ENCODE measurements around the gene PCDHA1.

DNA sequence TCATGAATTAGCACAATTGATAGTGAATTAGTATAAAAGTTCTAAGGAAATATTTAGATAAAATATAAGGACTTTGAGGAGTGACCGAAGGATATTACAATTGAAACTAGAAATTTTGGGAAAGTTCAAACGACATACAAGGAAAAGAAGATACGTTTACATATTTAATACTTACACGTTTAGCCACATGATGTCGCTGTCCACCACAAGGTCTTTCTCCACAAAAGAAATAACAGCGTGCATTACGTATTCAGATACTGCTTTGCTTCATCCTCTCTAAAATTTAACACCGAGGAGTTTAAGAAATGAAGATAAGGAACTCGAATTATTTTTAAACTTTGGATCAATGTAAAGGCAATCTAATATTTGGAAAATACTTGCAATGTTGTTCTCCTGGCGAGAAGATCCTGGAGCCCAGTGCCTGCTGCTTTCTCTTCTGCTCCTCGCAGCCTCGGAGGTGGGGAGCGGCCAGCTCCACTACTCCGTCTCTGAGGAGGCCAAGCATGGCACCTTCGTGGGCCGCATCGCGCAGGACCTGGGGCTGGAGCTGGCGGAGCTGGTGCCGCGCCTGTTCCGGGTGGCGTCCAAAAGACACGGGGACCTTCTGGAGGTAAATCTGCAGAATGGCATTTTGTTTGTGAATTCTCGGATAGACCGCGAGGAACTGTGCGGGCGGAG is 15.0 kb downstream of the PCDHA1 start, which contains the start of gene PCDHA3:
- no peak for TF ChIP-seq POLR2A (IDR thresholded peaks at IDR 0.05)
- TF ChIP-seq, protein P1, sequence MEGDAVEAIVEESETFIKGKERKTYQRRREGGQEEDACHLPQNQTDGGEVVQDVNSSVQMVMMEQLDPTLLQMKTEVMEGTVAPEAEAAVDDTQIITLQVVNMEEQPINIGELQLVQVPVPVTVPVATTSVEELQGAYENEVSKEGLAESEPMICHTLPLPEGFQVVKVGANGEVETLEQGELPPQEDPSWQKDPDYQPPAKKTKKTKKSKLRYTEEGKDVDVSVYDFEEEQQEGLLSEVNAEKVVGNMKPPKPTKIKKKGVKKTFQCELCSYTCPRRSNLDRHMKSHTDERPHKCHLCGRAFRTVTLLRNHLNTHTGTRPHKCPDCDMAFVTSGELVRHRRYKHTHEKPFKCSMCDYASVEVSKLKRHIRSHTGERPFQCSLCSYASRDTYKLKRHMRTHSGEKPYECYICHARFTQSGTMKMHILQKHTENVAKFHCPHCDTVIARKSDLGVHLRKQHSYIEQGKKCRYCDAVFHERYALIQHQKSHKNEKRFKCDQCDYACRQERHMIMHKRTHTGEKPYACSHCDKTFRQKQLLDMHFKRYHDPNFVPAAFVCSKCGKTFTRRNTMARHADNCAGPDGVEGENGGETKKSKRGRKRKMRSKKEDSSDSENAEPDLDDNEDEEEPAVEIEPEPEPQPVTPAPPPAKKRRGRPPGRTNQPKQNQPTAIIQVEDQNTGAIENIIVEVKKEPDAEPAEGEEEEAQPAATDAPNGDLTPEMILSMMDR (IDR thresholded peaks at IDR 0.05), result peak in 5 of 7 experiments; percentile 24 to 53 (median 29)

Measured in body of pancreas (tissue), 4 donors.